ENCODE data around the gene DUSP16.

DNA sequence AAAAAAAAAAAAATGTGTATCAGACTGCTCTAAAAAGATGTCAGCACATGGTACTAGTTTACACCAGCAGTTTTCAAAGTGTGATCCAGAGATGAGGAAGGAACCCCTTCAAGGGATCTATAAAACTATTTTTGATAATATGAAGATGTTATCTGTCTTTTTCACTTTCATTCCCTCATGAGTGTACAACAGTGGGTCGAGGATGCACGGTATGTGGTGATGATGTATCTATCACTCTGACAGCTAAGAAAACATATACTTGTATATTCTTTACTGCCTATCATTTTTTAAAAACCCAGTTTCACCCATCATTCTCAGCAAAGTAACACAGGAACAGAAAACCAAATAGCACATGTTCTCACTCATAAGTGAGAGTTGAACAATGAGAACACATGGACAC lies 12.4 kb downstream of the DUSP16 start:
- TF ChIP-seq, protein P1, sequence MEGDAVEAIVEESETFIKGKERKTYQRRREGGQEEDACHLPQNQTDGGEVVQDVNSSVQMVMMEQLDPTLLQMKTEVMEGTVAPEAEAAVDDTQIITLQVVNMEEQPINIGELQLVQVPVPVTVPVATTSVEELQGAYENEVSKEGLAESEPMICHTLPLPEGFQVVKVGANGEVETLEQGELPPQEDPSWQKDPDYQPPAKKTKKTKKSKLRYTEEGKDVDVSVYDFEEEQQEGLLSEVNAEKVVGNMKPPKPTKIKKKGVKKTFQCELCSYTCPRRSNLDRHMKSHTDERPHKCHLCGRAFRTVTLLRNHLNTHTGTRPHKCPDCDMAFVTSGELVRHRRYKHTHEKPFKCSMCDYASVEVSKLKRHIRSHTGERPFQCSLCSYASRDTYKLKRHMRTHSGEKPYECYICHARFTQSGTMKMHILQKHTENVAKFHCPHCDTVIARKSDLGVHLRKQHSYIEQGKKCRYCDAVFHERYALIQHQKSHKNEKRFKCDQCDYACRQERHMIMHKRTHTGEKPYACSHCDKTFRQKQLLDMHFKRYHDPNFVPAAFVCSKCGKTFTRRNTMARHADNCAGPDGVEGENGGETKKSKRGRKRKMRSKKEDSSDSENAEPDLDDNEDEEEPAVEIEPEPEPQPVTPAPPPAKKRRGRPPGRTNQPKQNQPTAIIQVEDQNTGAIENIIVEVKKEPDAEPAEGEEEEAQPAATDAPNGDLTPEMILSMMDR (IDR thresholded peaks at IDR 0.05) = no peak
- TF ChIP-seq POLR2A (IDR thresholded peaks at IDR 0.05) = no peak
